HCT116 (cell line): ENCODE results near the gene RPLP2. TPM values are rescaled to one million over a fixed set of nuclear protein-coding genes. Genes with fewer than 3 reads are reported as not detected.
A peak's percentile ranks its signal among the peaks of the same experiment; 100 is the strongest.

ENCODE experiments used
- ATAC-seq: fragments of 200-7000 bp; cut with Tn5 transposase; 2 replicates; pipeline ENCODE4 v1.9.1; 2020; ENCODE audit warnings: mild to moderate bottlenecking, moderate library complexity
- BruUV-seq: library from RNA; stranded (reverse); fragments of 400-500 nt; replicated peaks from 2 replicates; lab custom pipeline; 2021; lab: Mats Ljungman, UMichigan
- CTCF ChIA-PET: fragments of 300-600 bp; sonication (Branson Sonifier 250); formaldehyde crosslinking; loops from one replicate; lab custom pipeline; 2021; ENCODE audit warnings: antibody characterized with exemption; lab: Charles Lee
- POLR2A ChIA-PET: fragments of 300-600, 350-600 bp; sonication (Branson Sonifier 250); formaldehyde crosslinking; loops from one replicate; lab custom pipeline; 2021; ENCODE audit warnings: antibody characterized with exemption; lab: Charles Lee
- RAD21 ChIA-PET, 2 experiments: fragments of 300-600 bp; sonication (Branson Sonifier 250); formaldehyde crosslinking; loops; one replicate each; lab custom pipeline; 2023; ENCODE audit warnings: low total read pairs in 2 of 2; ENCODE audit not compliant: uncharacterized antibody in 2 of 2, unreplicated experiment in 2 of 2, low non-redundant PET in 1 of 2; lab: Charles Lee
- DNase-seq: peaks from one replicate; pipeline ENCODE4 v3.0.0-alpha.2; 2010; ENCODE audit warnings: low read depth, low spot score
- H2AFZ ChIP-seq: fragments of 200-600 bp; shearing (Covaris generic), sonication (generic); 2 replicates; pipeline ENCODE4 v1.6.1; 2017; ENCODE audit warnings: low read depth, mixed run types, mixed read lengths, antibody characterized with exemption, low read length; ENCODE audit not compliant: poor library complexity, severe bottlenecking
- H3K27ac ChIP-seq: 2 replicates; pipeline ENCODE4 v1.5.1; 2012; ENCODE audit warnings: low read depth, low read length
- H3K27me3 ChIP-seq: fragments of 200-600 bp; sonication (generic); 2 replicates; pipeline ENCODE4 v1.6.1; 2016; ENCODE audit warnings: mixed run types, low read length, mixed read lengths; ENCODE audit not compliant: insufficient read depth
- H3K36me3 ChIP-seq, 2 experiments: fragments of 200-500 bp in 1 of 2; fragments of 200-600 bp in 1 of 2; sonication (Bioruptor generic) in 1 of 2; sonication (generic) in 1 of 2; 2 replicates each; pipeline versions ENCODE4 v1.5.1 to v1.6.1; 2014 to 2016; ENCODE audit warnings: low read length in 2 of 2, inconsistent platforms in 1 of 2, mixed read lengths in 1 of 2, mixed run types in 1 of 2; ENCODE audit not compliant: insufficient read depth in 2 of 2, control insufficient read depth in 1 of 2
- H3K4me1 ChIP-seq, 2 experiments: fragments of 200-600 bp in 1 of 2; sonication (generic) in 1 of 2; 2 replicates each; pipeline versions ENCODE4 v1.5.1 to v1.6.1; 2012 to 2017; ENCODE audit warnings: low read length in 2 of 2, inconsistent platforms in 1 of 2, mild to moderate bottlenecking in 1 of 2, mixed read lengths in 1 of 2, mixed run types in 1 of 2, moderate library complexity in 1 of 2; ENCODE audit not compliant: insufficient read depth in 2 of 2, control insufficient read depth in 1 of 2
- H3K4me2 ChIP-seq: fragments of 200-600 bp; sonication (generic); 2 replicates; pipeline ENCODE4 v1.6.1; 2017; ENCODE audit warnings: mixed run types, low read length, mixed read lengths
- H3K4me3 ChIP-seq, 2 experiments: fragments of 200-600 bp in 1 of 2; sonication (generic) in 1 of 2; replicated peaks in 1 of 2; 2 replicates each; pipeline ENCODE4 v1.5.1; 2011 to 2016; ENCODE audit warnings: low read length in 2 of 2, control low read depth in 1 of 2, low read depth in 1 of 2, mild to moderate bottlenecking in 1 of 2, mixed read lengths in 1 of 2, mixed run types in 1 of 2
- H3K79me2 ChIP-seq: fragments of 200-600 bp; sonication (generic); 2 replicates; pipeline ENCODE4 v1.6.1; 2017; ENCODE audit warnings: mild to moderate bottlenecking, mixed run types, low read length, moderate library complexity, mixed read lengths; ENCODE audit not compliant: insufficient read depth
- H3K9ac ChIP-seq: fragments of 200-600 bp; sonication (generic); 2 replicates; pipeline ENCODE4 v1.6.1; 2016; ENCODE audit warnings: low read length, mixed read lengths
- H3K9me2 ChIP-seq: fragments of 200-600 bp; sonication (generic), shearing (Covaris generic); 2 replicates; pipeline ENCODE4 v1.6.1; 2017; ENCODE audit warnings: mixed run types, mild to moderate bottlenecking, moderate library complexity; ENCODE audit not compliant: insufficient read depth
- H3K9me3 ChIP-seq, 2 experiments: fragments of 200-500 bp in 1 of 2; fragments of 200-600 bp in 1 of 2; sonication (Bioruptor generic) in 1 of 2; sonication (generic) in 1 of 2; 2 replicates each; pipeline ENCODE4 v1.6.1; 2014 to 2017; ENCODE audit warnings: low read length in 2 of 2, mixed read lengths in 2 of 2, inconsistent platforms in 1 of 2, low read depth in 1 of 2, mild to moderate bottlenecking in 1 of 2, mixed run types in 1 of 2, moderate library complexity in 1 of 2; ENCODE audit not compliant: control insufficient read depth in 1 of 2, insufficient read depth in 1 of 2
- H4K20me1 ChIP-seq: fragments of 200-600 bp; sonication (generic), shearing (Covaris generic); 2 replicates; pipeline ENCODE4 v1.6.1; 2017; ENCODE audit warnings: mixed run types, mild to moderate bottlenecking, moderate library complexity; ENCODE audit not compliant: insufficient read depth
- CBX3 ChIP-seq: IDR thresholded peaks from 2 replicates; pipeline ENCODE4 v1.6.1; 2012; ENCODE audit warnings: low read depth
- CTCF ChIP-seq, 3 experiments: fragments of 200-600 bp in 1 of 3; sonication (generic) in 1 of 3; IDR thresholded peaks in 2 of 3; conservative IDR thresholded peaks in 1 of 3; 2 replicates each; pipeline ENCODE4 v1.5.1; 2012 to 2017; ENCODE audit warnings: low read depth in 2 of 3, low read length in 2 of 3, antibody characterized with exemption in 1 of 3, borderline replicate concordance in 1 of 3, control low read depth in 1 of 3, mild to moderate bottlenecking in 1 of 3, mixed read lengths in 1 of 3, mixed run types in 1 of 3, moderate library complexity in 1 of 3; ENCODE audit not compliant: insufficient read depth in 1 of 3
- EGR1 ChIP-seq: IDR thresholded peaks from 2 replicates; pipeline ENCODE4 v1.6.1; 2012; ENCODE audit warnings: low read depth
- ELF1 ChIP-seq: IDR thresholded peaks from 2 replicates; pipeline ENCODE4 v1.6.1; 2012; ENCODE audit warnings: low read depth, borderline replicate concordance
- JUND ChIP-seq: IDR thresholded peaks from 2 replicates; pipeline ENCODE4 v1.6.1; 2012
- POLR2A ChIP-seq: IDR thresholded peaks from 2 replicates; pipeline ENCODE4 v1.7.0; 2011; ENCODE audit warnings: borderline replicate concordance; ENCODE audit not compliant: insufficient read depth, insufficient read length; ENCODE audit errors: extremely low read depth
- POLR2AphosphoS5 ChIP-seq: IDR thresholded peaks from 2 replicates; pipeline ENCODE4 v1.6.1; 2011; ENCODE audit warnings: mild to moderate bottlenecking, low read depth, low read length, moderate library complexity
- SRF ChIP-seq: IDR thresholded peaks from 2 replicates; pipeline ENCODE4 v1.6.1; 2012; ENCODE audit warnings: low read depth
- TCF7L2 ChIP-seq: IDR thresholded peaks from 2 replicates; pipeline ENCODE4 v1.7.0; 2011; ENCODE audit warnings: borderline replicate concordance, inconsistent platforms; ENCODE audit not compliant: insufficient read depth, insufficient read length; ENCODE audit errors: extremely low read depth
- intact Hi-C: fragments of 100-400 bp; cut with micrococcal nuclease; formaldehyde crosslinking; loops from 2 replicates; pipeline ENCODE4 v1.10.0; 2022
- total RNA-seq: library from RNA; stranded (reverse); gene quantifications from one replicate; pipeline ENCODE4 v1.2.1, GENCODE V29; 2021; ENCODE audit not compliant: unreplicated experiment
- TF ChIP-seq, protein P1 (sequence below): IDR thresholded peaks from 2 replicates; pipeline ENCODE4 v1.6.1; 2012; ENCODE audit warnings: low read depth

RPLP2 gene
- total RNA-seq, 1 experiment from 2014 or later, result 3,615 TPM

DNA sequence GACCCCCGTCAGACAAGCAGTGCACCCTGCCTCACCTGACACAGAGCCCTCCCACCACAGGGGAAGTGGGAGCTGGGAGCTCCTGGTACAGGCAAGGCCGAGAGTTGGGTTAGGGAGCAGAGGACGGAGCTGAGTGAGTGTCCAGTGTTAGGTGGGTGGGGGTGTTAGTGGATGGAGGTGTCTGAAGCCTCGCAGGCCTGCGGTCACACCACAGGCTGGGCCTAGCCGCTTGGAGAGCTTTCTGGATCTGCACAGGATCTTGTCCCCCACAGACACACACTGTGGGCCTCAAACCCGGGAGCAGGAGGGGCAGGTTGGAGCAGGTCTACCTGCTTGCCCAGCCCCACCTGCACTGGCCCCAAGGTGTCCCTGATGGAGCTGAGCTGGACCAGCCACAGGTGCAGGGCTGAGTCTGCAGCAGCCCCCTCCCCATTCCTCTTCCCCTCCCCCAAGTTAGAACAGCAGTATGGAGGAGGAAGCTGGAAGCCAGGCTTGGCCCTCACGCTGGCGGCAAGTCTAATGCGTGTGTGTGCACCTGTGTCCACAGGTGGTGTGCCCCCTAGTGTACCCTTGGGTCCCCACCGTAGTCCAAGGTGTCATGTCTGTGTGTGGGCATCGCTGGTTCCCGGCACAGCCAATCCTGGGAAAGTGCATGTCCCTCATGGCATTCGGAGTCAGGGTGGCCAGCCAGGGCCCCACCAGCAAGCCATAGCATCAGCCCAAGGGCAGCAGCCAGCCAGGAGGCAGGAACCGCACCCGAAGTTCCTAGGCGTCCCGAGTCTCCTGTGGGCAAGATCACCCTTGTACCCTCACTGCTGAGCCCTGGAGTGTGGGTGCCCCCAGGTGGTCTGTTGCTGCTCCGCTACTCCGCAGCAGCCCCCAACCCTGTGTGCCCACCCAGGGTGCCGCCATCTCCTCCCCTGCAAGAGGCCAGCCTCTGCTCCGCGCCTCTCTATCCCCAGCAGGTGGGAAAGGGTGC, 30.5 kb upstream of the RPLP2 start:
- no peaks in the 10 kb centered on the region for H3K9me3 ChIP-seq
- intact Hi-C loops, result no loop called here
- TF ChIP-seq POLR2A, result no peak
- TF ChIP-seq EGR1, result no peak
- peak in 2 of 3 experiments; percentile 20 to 22; a peak in 1 of 6 replicates for TF ChIP-seq CTCF (IDR thresholded peaks at IDR 0.05 in 2 of 3, conservative IDR thresholded peaks at IDR 0.05 in 1 of 3; ENCODE audit: borderline replicate concordance in 1 of 3, insufficient read depth in 1 of 3, low read depth in 2 of 3, low read length in 2 of 3)
- H3K4me3 ChIP-seq, result no peak overlapping the region
- no peak overlapping the region for H3K9ac ChIP-seq
- ATAC-seq, result no peak
- H3K4me2 ChIP-seq, result peak overlapping the region; percentile 93
- 0 out of 4 replicates have a peak, but pooled peaks cover 0 to 3% of the 10 kb centered on the region in 2 experiments for H3K36me3 ChIP-seq
- H4K20me1 ChIP-seq, result no peaks in the 10 kb centered on the region
- peak overlapping the region; percentile 95 for H3K27ac ChIP-seq
- no TSS peak for BruUV-seq
- ChIA-PET RAD21 (interaction anchor here in 1 of 2 experiments (0.7 kb wide), 1 partner anchor 281 kb away, joined by 3 read pairs; no protein-coding TSS in a partner anchor), POLR2A (interaction anchor here (1.3 kb wide), 1 partner anchor 30 kb away, joined by 4 read pairs; the partner anchor contains the start of gene RPLP2), CTCF (no interaction called here)
- H3K4me1 ChIP-seq, result peaks cover 29 to 53% of the 10 kb centered on the region in 2 experiments
- no peaks in the 10 kb centered on the region for H3K27me3 ChIP-seq
- no peak overlapping the region for H2AFZ ChIP-seq
- no peaks in the 10 kb centered on the region for H3K9me2 ChIP-seq
- peaks cover 60% of the 10 kb centered on the region for H3K79me2 ChIP-seq
- DNase-seq, result no peak

GRCh38 chr11:779955-780532, 29.7 kb upstream of the RPLP2 start:
- ChIA-PET RAD21 (no interaction called here), POLR2A (no interaction called here), CTCF (no interaction called here)
- H3K9me2 ChIP-seq, result no peaks in the 10 kb centered on the region
- H2AFZ ChIP-seq, result no peak overlapping the region
- DNase-seq, result no peak
- TF ChIP-seq TCF7L2 (no peak), POLR2AphosphoS5 (no peak), CBX3 (no peak), ELF1 (no peak), POLR2A (no peak), JUND (no peak), SRF (no peak)
- TF ChIP-seq, protein P1, sequence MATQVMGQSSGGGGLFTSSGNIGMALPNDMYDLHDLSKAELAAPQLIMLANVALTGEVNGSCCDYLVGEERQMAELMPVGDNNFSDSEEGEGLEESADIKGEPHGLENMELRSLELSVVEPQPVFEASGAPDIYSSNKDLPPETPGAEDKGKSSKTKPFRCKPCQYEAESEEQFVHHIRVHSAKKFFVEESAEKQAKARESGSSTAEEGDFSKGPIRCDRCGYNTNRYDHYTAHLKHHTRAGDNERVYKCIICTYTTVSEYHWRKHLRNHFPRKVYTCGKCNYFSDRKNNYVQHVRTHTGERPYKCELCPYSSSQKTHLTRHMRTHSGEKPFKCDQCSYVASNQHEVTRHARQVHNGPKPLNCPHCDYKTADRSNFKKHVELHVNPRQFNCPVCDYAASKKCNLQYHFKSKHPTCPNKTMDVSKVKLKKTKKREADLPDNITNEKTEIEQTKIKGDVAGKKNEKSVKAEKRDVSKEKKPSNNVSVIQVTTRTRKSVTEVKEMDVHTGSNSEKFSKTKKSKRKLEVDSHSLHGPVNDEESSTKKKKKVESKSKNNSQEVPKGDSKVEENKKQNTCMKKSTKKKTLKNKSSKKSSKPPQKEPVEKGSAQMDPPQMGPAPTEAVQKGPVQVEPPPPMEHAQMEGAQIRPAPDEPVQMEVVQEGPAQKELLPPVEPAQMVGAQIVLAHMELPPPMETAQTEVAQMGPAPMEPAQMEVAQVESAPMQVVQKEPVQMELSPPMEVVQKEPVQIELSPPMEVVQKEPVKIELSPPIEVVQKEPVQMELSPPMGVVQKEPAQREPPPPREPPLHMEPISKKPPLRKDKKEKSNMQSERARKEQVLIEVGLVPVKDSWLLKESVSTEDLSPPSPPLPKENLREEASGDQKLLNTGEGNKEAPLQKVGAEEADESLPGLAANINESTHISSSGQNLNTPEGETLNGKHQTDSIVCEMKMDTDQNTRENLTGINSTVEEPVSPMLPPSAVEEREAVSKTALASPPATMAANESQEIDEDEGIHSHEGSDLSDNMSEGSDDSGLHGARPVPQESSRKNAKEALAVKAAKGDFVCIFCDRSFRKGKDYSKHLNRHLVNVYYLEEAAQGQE, result no peak
- ATAC-seq, result no peak
- no peaks in the 10 kb centered on the region for H3K27me3 ChIP-seq
- intact Hi-C loops, result no loop called here
- H3K79me2 ChIP-seq, result peaks cover 52% of the 10 kb centered on the region
- H3K9ac ChIP-seq, result no peak overlapping the region
- no peaks in the 10 kb centered on the region for H3K9me3 ChIP-seq
- BruUV-seq, result no TSS peak
- H3K4me1 ChIP-seq, result peaks cover 29 to 50% of the 10 kb centered on the region in 2 experiments
- H3K36me3 ChIP-seq, result 0 out of 4 replicates have a peak, but pooled peaks cover 0 to 1% of the 10 kb centered on the region in 2 experiments
- H3K4me3 ChIP-seq, result no peak overlapping the region
- H3K4me2 ChIP-seq, result no peak overlapping the region
- H4K20me1 ChIP-seq, result no peaks in the 10 kb centered on the region
- no peak overlapping the region for H3K27ac ChIP-seq
